Measurements from ENCODE around the gene SNAPC5. TPM values are rescaled to one million over a fixed set of nuclear protein-coding genes. Genes with fewer than 3 reads are reported as not detected.

SNAPC5 gene
- total and polyA plus RNA-seq, 7 donors: 32.7 to 86.0 (median 34.7) TPM

GRCh38 chr15:66494262-66494661 lies 3.3 kb downstream of the SNAPC5 start:
- DNase-seq (no peak), ATAC-seq (no peak)
- WGBS, 3 donors: 85 to 96% (median 92%) methylated on average over 2 of the region's 2 CpGs
- Histone ChIP-seq H3K36me3 (ENCODE audit: insufficient read depth in 1 of 2, low read depth in 1 of 2) (peaks cover 12 to 87% of the 10 kb centered on the region in 2 donors), H3K4me1 (peaks cover 36% of the 10 kb centered on the region), H3K27ac (no peak overlapping the region), H3K27me3 (ENCODE audit: insufficient read depth in 3 of 3, low read length in 2 of 3) (no peaks in the 10 kb centered on the region), H3K9me3 (no peaks in the 10 kb centered on the region), H3K4me3 (no peak overlapping the region)
- intact Hi-C loops (cut with DNase I): loop anchor here in 1 of 2 donors (10.0 kb wide), 1 partner anchor 139 kb away; the partner anchor contains the start of gene TIPIN
- no peak for TF ChIP-seq CTCF (IDR thresholded peaks at IDR 0.05)

- intact Hi-C loops (cut with DNase I): loop anchor here in 1 of 2 donors (10.0 kb wide), 1 partner anchor 137 kb away; the partner anchor contains the start of gene TIPIN
- no peaks in the 10 kb centered on the region for H3K27me3 ChIP-seq (ENCODE audit: insufficient read depth in 3 of 3, low read length in 2 of 3)
- 94 to 95% (median 94%) methylated on average over 3 of the region's 3 CpGs for WGBS, 3 donors
- H3K36me3 ChIP-seq (ENCODE audit: insufficient read depth in 1 of 2, low read depth in 1 of 2): peaks cover 9 to 93% of the 10 kb centered on the region in 2 donors
- H3K9me3 ChIP-seq: no peaks in the 10 kb centered on the region
- no peak for DNase-seq
- TF ChIP-seq CTCF (IDR thresholded peaks at IDR 0.05): no peak
- peak in 1 of 4 donors; percentile 36 for ATAC-seq
- peaks cover 27% of the 10 kb centered on the region for H3K4me1 ChIP-seq
- H3K27ac ChIP-seq: no peak overlapping the region
- H3K4me3 ChIP-seq: no peak overlapping the region
These were observed 5.7 kb downstream of the SNAPC5 start for GRCh38 chr15:66491846-66492245.

GRCh38 chr15:66489179-66489791 lies 8.3 kb downstream of the SNAPC5 start:
- H3K36me3 ChIP-seq (ENCODE audit: insufficient read depth in 1 of 2, low read depth in 1 of 2): peaks cover 7 to 93% of the 10 kb centered on the region in 2 donors
- intact Hi-C loops (cut with DNase I): loop anchor here in 1 of 2 donors (10.0 kb wide), 1 partner anchor 1474 kb away; no protein-coding TSS in a partner anchor
- ATAC-seq: peak; percentile 80 to 91 (median 88)

GRCh38 chr15:66488525-66488924 lies 9.0 kb downstream of the SNAPC5 start:
- H3K27me3 ChIP-seq (ENCODE audit: insufficient read depth in 3 of 3, low read length in 2 of 3): no peaks in the 10 kb centered on the region
- no peak for ATAC-seq
- no peak overlapping the region for H3K4me3 ChIP-seq
- intact Hi-C loops (cut with DNase I): loop anchor here in 1 of 2 donors (10.0 kb wide), 1 partner anchor 1474 kb away; no protein-coding TSS in a partner anchor
- no peak for TF ChIP-seq CTCF (IDR thresholded peaks at IDR 0.05)
- peaks cover 12% of the 10 kb centered on the region for H3K4me1 ChIP-seq
- no peak for DNase-seq
- H3K27ac ChIP-seq: no peak overlapping the region
- no peaks in the 10 kb centered on the region for H3K9me3 ChIP-seq
- peaks cover 7 to 85% of the 10 kb centered on the region in 2 donors for H3K36me3 ChIP-seq (ENCODE audit: insufficient read depth in 1 of 2, low read depth in 1 of 2)
- 84 to 89% (median 89%) methylated on average over 5 of the region's 5 CpGs for WGBS, 3 donors

More at GRCh38 chr15:66489179-66489791, 8.3 kb downstream of the SNAPC5 start:
- Histone ChIP-seq H3K4me3 (no peak overlapping the region), H3K27ac (no peak overlapping the region), H3K4me1 (peaks cover 12% of the 10 kb centered on the region), H3K9me3 (no peaks in the 10 kb centered on the region), H3K27me3 (ENCODE audit: insufficient read depth in 3 of 3, low read length in 2 of 3) (no peaks in the 10 kb centered on the region)
- WGBS, 3 donors: 39 to 50% (median 40%) methylated on average over 6 of the region's 6 CpGs
- no peak for DNase-seq
- TF ChIP-seq CTCF (IDR thresholded peaks at IDR 0.05): no peak
